K562 (cell line): ENCODE results near the gene ZFPM1. TPM values are rescaled to one million over a fixed set of nuclear protein-coding genes. Genes with fewer than 3 reads are reported as not detected.

ENCODE experiments used
- ATAC-seq: fragments of 200-7000 bp; cut with Tn5 transposase; 3 replicates; pipeline ENCODE4 v1.9.1; 2020; ENCODE audit warnings: moderate library complexity
- BruUV-seq: library from RNA; stranded (reverse); fragments of 400-500 nt; replicated peaks from 2 replicates; lab custom pipeline; 2021; lab: Mats Ljungman, UMichigan
- CTCF ChIA-PET: fragments of 300-600 bp; formaldehyde crosslinking; extraction: SDS; loops from one replicate; lab custom pipeline; 2021; ENCODE audit warnings: low intra/inter-chr PET ratio; lab: Yijun Ruan, JAX
- POLR2A ChIA-PET: fragments of 300-600, 350-650 bp; sonication (Branson Sonifier 250); formaldehyde crosslinking; extraction: SDS; loops from one replicate; lab custom pipeline; 2021; ENCODE audit warnings: antibody characterized with exemption, inconsistent platforms; lab: Yijun Ruan, JAX
- DNase-seq, 4 experiments: peaks; one replicate each; pipeline versions ENCODE4 v3.0.0 to v3.0.0-alpha.2; 2011 to 2018; ENCODE audit warnings: low spot score in 3 of 4, mixed read lengths in 3 of 4; ENCODE audit errors: extremely low read depth in 1 of 4
- FAIRE-seq: peaks from 2 replicates; lab custom pipeline; 2011; peaks lifted over from hg19 to GRCh38; lab: Jason Lieb, UNC
- H2AFZ ChIP-seq: 2 replicates; pipeline ENCODE4 v1.6.0; 2011; ENCODE audit warnings: low read depth, low read length, control low read depth, inconsistent platforms
- H3K27ac ChIP-seq: fragments of 200-600 bp; 3 replicates; pipeline ENCODE4 v1.8.0; 2011; ENCODE audit warnings: low read depth, mild to moderate bottlenecking, control low read depth, inconsistent platforms, low read length, moderate library complexity, mixed read lengths; ENCODE audit errors: extremely low read depth
- H3K27me3 ChIP-seq, 2 experiments: fragments of 300-600 bp in 1 of 2; 2 replicates in 1 of 2; 3 replicates in 1 of 2; pipeline versions ENCODE4 v1.6.0 to v1.8.0; 2011; ENCODE audit warnings: inconsistent platforms in 2 of 2, low read length in 2 of 2, mild to moderate bottlenecking in 1 of 2, mixed read lengths in 1 of 2, moderate library complexity in 1 of 2; ENCODE audit not compliant: control insufficient read depth in 2 of 2, insufficient read depth in 2 of 2
- H3K36me3 ChIP-seq: fragments of 300-600 bp; 3 replicates; pipeline ENCODE4 v1.8.0; 2011; ENCODE audit warnings: mild to moderate bottlenecking, low read length, inconsistent platforms; ENCODE audit not compliant: control insufficient read depth, insufficient read depth
- H3K4me1 ChIP-seq, 2 experiments: fragments of 200-600 bp in 1 of 2; replicated peaks in 1 of 2; 2 replicates in 1 of 2; 3 replicates in 1 of 2; pipeline versions ENCODE4 v1.5.1 to v1.8.0; 2011; ENCODE audit warnings: inconsistent platforms in 2 of 2, low read length in 2 of 2, mild to moderate bottlenecking in 1 of 2, mixed read lengths in 1 of 2, moderate library complexity in 1 of 2; ENCODE audit not compliant: control insufficient read depth in 2 of 2, insufficient read depth in 2 of 2
- H3K4me2 ChIP-seq: 2 replicates; pipeline ENCODE4 v1.6.1; 2011; ENCODE audit warnings: low read length, control low read depth, inconsistent platforms, mixed read lengths; ENCODE audit not compliant: insufficient read depth
- H3K4me3 ChIP-seq: fragments of 200-600 bp; sonication (generic), shearing (Covaris generic); 2 replicates; pipeline ENCODE4 v1.5.1; 2016; ENCODE audit warnings: control low read depth, inconsistent platforms
- H3K79me2 ChIP-seq: fragments of 200-600 bp; 3 replicates; pipeline ENCODE4 v1.8.0; 2011; ENCODE audit warnings: low read length, inconsistent platforms; ENCODE audit not compliant: control insufficient read depth, insufficient read depth
- H3K9ac ChIP-seq, 2 experiments: 2 replicates each; pipeline versions ENCODE4 v1.6.0 to v1.6.1; 2011; ENCODE audit warnings: low read depth in 2 of 2, low read length in 2 of 2, control low read depth in 1 of 2, inconsistent platforms in 1 of 2, mild to moderate bottlenecking in 1 of 2, mixed read lengths in 1 of 2; ENCODE audit not compliant: insufficient read depth in 1 of 2
- H3K9me1 ChIP-seq: one replicate; pipeline ENCODE4 v1.6.0; 2011; ENCODE audit warnings: inconsistent platforms, mild to moderate bottlenecking, low read length, moderate library complexity; ENCODE audit not compliant: control insufficient read depth, insufficient read depth
- H3K9me3 ChIP-seq: replicated peaks from 2 replicates; pipeline ENCODE4 v1.5.1; 2011; ENCODE audit warnings: low read depth, low read length, inconsistent platforms; ENCODE audit not compliant: control insufficient read depth, insufficient read depth
- H4K20me1 ChIP-seq: replicated peaks from 2 replicates; pipeline ENCODE4 v1.6.1; 2011; ENCODE audit warnings: low read length, inconsistent platforms, mixed read lengths; ENCODE audit not compliant: control insufficient read depth, insufficient read depth
- BACH1 ChIP-seq: fragments of 200-800 bp; sonication (Bioruptor generic); IDR thresholded peaks from 2 replicates; pipeline ENCODE4 v1.6.1; 2016; ENCODE audit warnings: missing genetic modification characterization, missing compliant biosample characterization
- CBFA2T2 ChIP-seq: fragments of 450-650 bp; conservative IDR thresholded peaks from 2 replicates; pipeline ENCODE4 v1.6.1; 2017; ENCODE audit warnings: mild to moderate bottlenecking
- CXXC5 ChIP-seq: fragments of 250-450 bp; sonication (Bioruptor Pico); IDR thresholded peaks from 2 replicates; pipeline ENCODE4 v1.8.0; 2022; ENCODE audit warnings: inconsistent platforms, mild to moderate bottlenecking, moderate library complexity
- ELF1 ChIP-seq: fragments of 200-800 bp; sonication (Bioruptor generic); IDR thresholded peaks from 2 replicates; pipeline ENCODE4 v1.6.1; 2016; ENCODE audit warnings: missing genetic modification characterization, missing compliant biosample characterization
- HCFC1 ChIP-seq: IDR thresholded peaks from 2 replicates; pipeline ENCODE4 v1.6.1; 2012; ENCODE audit warnings: low read depth, low read length, improper control_type of control experiment
- ILF3 ChIP-seq: fragments of 450-650 bp; IDR thresholded peaks from 2 replicates; pipeline ENCODE4 v1.6.1; 2018; ENCODE audit warnings: antibody characterized with exemption, mild to moderate bottlenecking, moderate library complexity, borderline replicate concordance
- KHSRP ChIP-seq: fragments of 450-650 bp; IDR thresholded peaks from 2 replicates; pipeline ENCODE4 v1.6.1; 2017
- KLF16 ChIP-seq: IDR thresholded peaks from 2 replicates; pipeline ENCODE4 v1.6.1; 2016; ENCODE audit warnings: antibody characterized with exemption
- LEF1 ChIP-seq: fragments of 450-650 bp; IDR thresholded peaks from 2 replicates; pipeline ENCODE4 v1.6.1; 2016; ENCODE audit warnings: mild to moderate bottlenecking
- MTA1 ChIP-seq: fragments of 450-650 bp; IDR thresholded peaks from 2 replicates; pipeline ENCODE4 v1.6.1; 2017; ENCODE audit warnings: borderline replicate concordance
- MYC ChIP-seq, 2 experiments: fragments of 250-450 bp in 1 of 2; sonication (Bioruptor Pico) in 1 of 2; IDR thresholded peaks; 2 replicates each; pipeline versions ENCODE4 v1.5.1 to v1.6.1; 2012 to 2021; ENCODE audit warnings: low read depth in 2 of 2, borderline replicate concordance in 1 of 2, improper control_type of control experiment in 1 of 2, low read length in 1 of 2, mild to moderate bottlenecking in 1 of 2, moderate library complexity in 1 of 2
- NFATC3 ChIP-seq: fragments of 450-650 bp; IDR thresholded peaks from 2 replicates; pipeline ENCODE4 v1.6.1; 2017; ENCODE audit warnings: mild to moderate bottlenecking
- POLR2AphosphoS5 ChIP-seq: IDR thresholded peaks from 2 replicates; pipeline ENCODE4 v1.6.1; 2011; ENCODE audit warnings: mild to moderate bottlenecking, low read depth, low read length, moderate library complexity; ENCODE audit not compliant: control insufficient read depth, insufficient read depth
- PRMT5 ChIP-seq: sonication (generic); formaldehyde crosslinking; IDR thresholded peaks from 2 replicates; pipeline ENCODE4 v1.5.0; 2020; ENCODE audit warnings: missing genetic modification reagents
- SMAD3 ChIP-seq: fragments of 450-650 bp; formaldehyde crosslinking; conservative IDR thresholded peaks from 2 replicates; pipeline ENCODE4 v1.4.0; 2020; ENCODE audit warnings: mild to moderate bottlenecking
- TEAD1 ChIP-seq, 2 experiments: fragments of 450-650 bp in 1 of 2; sonication (generic) in 1 of 2; formaldehyde crosslinking; IDR thresholded peaks; 2 replicates each; pipeline versions ENCODE4 v1.4.0 to v1.8.0; 2020 to 2022; ENCODE audit warnings: mild to moderate bottlenecking in 2 of 2, missing genetic modification reagents in 1 of 2
- ZNF24 ChIP-seq: fragments of 450-650 bp; IDR thresholded peaks from 2 replicates; pipeline ENCODE4 v1.6.1; 2016
- ZNF384 ChIP-seq: IDR thresholded peaks from 2 replicates; pipeline ENCODE4 v1.6.1; 2012; ENCODE audit warnings: low read depth, low read length, improper control_type of control experiment
- WGBS: fragments of 100-300 bp; shearing (Covaris generic); methylation state at CpG from one replicate; pipeline ENCODE4 v1.1.6; 2016; ENCODE audit warnings: low coverage, mixed read lengths; ENCODE audit not compliant: insufficient coverage; ENCODE audit errors: missing lambda C conversion rate; 5-methylcytosine and 5-hydroxymethylcytosine counted together
- in situ Hi-C: fragments of 300-500 bp; cut with MboI; formaldehyde crosslinking; loops from 4 replicates; pipeline ENCODE4 v1.15.0; 2018; ENCODE audit warnings: inconsistent platforms, mixed read lengths
- intact Hi-C: fragments of 100-400 bp; cut with micrococcal nuclease; formaldehyde crosslinking; loops from 2 replicates; pipeline ENCODE4 v1.14.2; 2022
- polyA plus RNA-seq, 8 experiments: library from polyadenylated mRNA; depleted of rRNA in 4 of 8; stranded (reverse) in 5 of 8; unstranded in 3 of 8; fragments of >200 nt; fragmentation: Nextera tagmentation in 2 of 8; fragmentation: Illumina TruSeq in 1 of 8; extraction: Ambion mirVana in 2 of 8; extraction: Trizol in 1 of 8; gene quantifications; 2 replicates each; pipeline versions ENCODE4 v1.2.1 to v1.2.3, GENCODE V29; 2011 to 2014; ENCODE audit warnings: inconsistent platforms in 1 of 8, missing spikeins in 1 of 8
- total RNA-seq, 7 experiments: library from RNA; depleted of rRNA in 6 of 7; stranded (reverse); fragments of >200 nt in 6 of 7; fragmentation: Illumina TruSeq in 2 of 7; extraction: Trizol in 2 of 7; gene quantifications; 2 replicates each; pipeline versions ENCODE4 v1.2.1 to v1.2.3, GENCODE V29; 2011 to 2021; ENCODE audit warnings: low replicate concordance in 1 of 7
- TF ChIP-seq, protein P1 (sequence below): fragments of 450-650 bp; IDR thresholded peaks from 2 replicates; pipeline ENCODE4 v1.6.1; 2017; ENCODE audit warnings: antibody characterized with exemption
- TF ChIP-seq, protein P2 (sequence below): sonication (generic); formaldehyde crosslinking; IDR thresholded peaks from 2 replicates; pipeline ENCODE4 v1.8.0; 2022; ENCODE audit warnings: mild to moderate bottlenecking, missing genetic modification reagents

Gene ZFPM1
- total and polyA plus RNA-seq, 9 of the 15 experiments (the other 6 are each of a cell fraction or from before 2014, with no cell fraction given): 0.03 to 35.9 (median 1.4) TPM

DNA sequence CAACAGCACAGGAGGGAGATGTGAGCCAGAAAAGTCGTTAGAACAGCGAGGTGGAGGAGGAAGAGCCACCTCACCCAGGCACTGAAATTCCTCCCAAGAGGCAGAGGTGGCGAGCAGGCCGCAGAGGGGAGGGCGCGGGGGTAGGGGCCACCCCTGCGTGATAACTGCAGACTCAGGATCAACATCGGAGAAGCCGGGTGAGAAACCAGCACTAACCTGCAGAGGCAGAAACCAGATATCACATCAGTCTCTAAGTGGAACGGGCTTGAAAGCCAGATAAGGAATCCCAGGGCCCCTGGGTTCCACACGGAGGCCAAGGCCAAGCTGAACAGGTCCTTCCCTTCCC is 77.8 kb downstream of the ZFPM1 start:
- peak; percentile 49 for ATAC-seq
- no peaks in the 10 kb centered on the region for H3K27me3 ChIP-seq
- peaks cover 26 to 85% of the 10 kb centered on the region in 2 experiments for H3K4me1 ChIP-seq
- no peaks in the 10 kb centered on the region for H3K9me1 ChIP-seq
- no peaks in the 10 kb centered on the region for H4K20me1 ChIP-seq
- peak; percentile 55 to 84 (median 70) for DNase-seq
- H3K9me3 ChIP-seq: no peaks in the 10 kb centered on the region
- peak; percentile 84 for FAIRE-seq
- H2AFZ ChIP-seq: no peak overlapping the region
- peak overlapping the region in 1 of 2 experiments; percentile 66; a peak in 2 of 4 replicates for H3K9ac ChIP-seq
- CTCF ChIA-PET: interaction anchor here (1.1 kb wide), 2 partner anchors 29 to 68 kb away, joined by 3 read pairs; no protein-coding TSS in a partner anchor
- intact Hi-C loops (no loop called here), in situ Hi-C loops (no loop called here)
- BruUV-seq: no TSS peak
- no peak overlapping the region for H3K4me3 ChIP-seq
- peaks cover 76% of the 10 kb centered on the region; the same call in 2 of the 3 replicates for H3K36me3 ChIP-seq
- 11% methylated on average over 11 of the region's 11 CpGs for WGBS
- peak overlapping the region; percentile 20; the same call in 1 of the 3 replicates for H3K27ac ChIP-seq
- H3K79me2 ChIP-seq: peaks cover 5% of the 10 kb centered on the region; the same call in 1 of the 3 replicates
- H3K4me2 ChIP-seq: no peak overlapping the region
- POLR2A ChIA-PET: interaction anchor here (0.7 to 1.0 kb wide), 2 partner anchors 9 to 119 kb away, joined by 3 read pairs; no protein-coding TSS in a partner anchor
- TF ChIP-seq BACH1 (tag) (no peak), PRMT5 (CRISPR knock-in tag) (no peak), ZNF24 (no peak), SMAD3 (CRISPR knock-in tag) (no peak), MYC (IDR thresholded peaks at IDR 0.05; ENCODE audit: low read depth, low read length) (no peak), MYC (CRISPR knock-in tag; IDR thresholded peaks at IDR 0.05; ENCODE audit: borderline replicate concordance, low read depth) (no peak), ILF3 (no peak), HCFC1 (no peak), LEF1 (0 out of 2 replicates have a peak, but pooled peaks have one; percentile 20), KLF16 (peak; percentile 61; the same call in 1 of the 2 replicates), POLR2AphosphoS5 (0 out of 2 replicates have a peak, but pooled peaks have one; percentile 41), NFATC3 (no peak), MTA1 (peak; percentile 70; the same call in 1 of the 2 replicates), KHSRP (no peak), CXXC5 (peak; percentile 31; the same call in 1 of the 2 replicates), CBFA2T2 (peak; percentile 40), ZNF384 (no peak), ELF1 (tag) (no peak), TEAD1 (CRISPR knock-in tag; IDR thresholded peaks at IDR 0.05) (peak in 1 of 2 experiments; percentile 62; a peak in 1 of 4 replicates)
- TF ChIP-seq, protein P1, sequence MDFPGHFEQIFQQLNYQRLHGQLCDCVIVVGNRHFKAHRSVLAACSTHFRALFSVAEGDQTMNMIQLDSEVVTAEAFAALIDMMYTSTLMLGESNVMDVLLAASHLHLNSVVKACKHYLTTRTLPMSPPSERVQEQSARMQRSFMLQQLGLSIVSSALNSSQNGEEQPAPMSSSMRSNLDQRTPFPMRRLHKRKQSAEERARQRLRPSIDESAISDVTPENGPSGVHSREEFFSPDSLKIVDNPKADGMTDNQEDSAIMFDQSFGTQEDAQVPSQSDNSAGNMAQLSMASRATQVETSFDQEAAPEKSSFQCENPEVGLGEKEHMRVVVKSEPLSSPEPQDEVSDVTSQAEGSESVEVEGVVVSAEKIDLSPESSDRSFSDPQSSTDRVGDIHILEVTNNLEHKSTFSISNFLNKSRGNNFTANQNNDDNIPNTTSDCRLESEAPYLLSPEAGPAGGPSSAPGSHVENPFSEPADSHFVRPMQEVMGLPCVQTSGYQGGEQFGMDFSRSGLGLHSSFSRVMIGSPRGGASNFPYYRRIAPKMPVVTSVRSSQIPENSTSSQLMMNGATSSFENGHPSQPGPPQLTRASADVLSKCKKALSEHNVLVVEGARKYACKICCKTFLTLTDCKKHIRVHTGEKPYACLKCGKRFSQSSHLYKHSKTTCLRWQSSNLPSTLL: no peak
- TF ChIP-seq, protein P2, sequence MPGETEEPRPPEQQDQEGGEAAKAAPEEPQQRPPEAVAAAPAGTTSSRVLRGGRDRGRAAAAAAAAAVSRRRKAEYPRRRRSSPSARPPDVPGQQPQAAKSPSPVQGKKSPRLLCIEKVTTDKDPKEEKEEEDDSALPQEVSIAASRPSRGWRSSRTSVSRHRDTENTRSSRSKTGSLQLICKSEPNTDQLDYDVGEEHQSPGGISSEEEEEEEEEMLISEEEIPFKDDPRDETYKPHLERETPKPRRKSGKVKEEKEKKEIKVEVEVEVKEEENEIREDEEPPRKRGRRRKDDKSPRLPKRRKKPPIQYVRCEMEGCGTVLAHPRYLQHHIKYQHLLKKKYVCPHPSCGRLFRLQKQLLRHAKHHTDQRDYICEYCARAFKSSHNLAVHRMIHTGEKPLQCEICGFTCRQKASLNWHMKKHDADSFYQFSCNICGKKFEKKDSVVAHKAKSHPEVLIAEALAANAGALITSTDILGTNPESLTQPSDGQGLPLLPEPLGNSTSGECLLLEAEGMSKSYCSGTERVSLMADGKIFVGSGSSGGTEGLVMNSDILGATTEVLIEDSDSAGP (CRISPR knock-in tag): no peak
